Measurements from ENCODE around the gene IL22.

DNA sequence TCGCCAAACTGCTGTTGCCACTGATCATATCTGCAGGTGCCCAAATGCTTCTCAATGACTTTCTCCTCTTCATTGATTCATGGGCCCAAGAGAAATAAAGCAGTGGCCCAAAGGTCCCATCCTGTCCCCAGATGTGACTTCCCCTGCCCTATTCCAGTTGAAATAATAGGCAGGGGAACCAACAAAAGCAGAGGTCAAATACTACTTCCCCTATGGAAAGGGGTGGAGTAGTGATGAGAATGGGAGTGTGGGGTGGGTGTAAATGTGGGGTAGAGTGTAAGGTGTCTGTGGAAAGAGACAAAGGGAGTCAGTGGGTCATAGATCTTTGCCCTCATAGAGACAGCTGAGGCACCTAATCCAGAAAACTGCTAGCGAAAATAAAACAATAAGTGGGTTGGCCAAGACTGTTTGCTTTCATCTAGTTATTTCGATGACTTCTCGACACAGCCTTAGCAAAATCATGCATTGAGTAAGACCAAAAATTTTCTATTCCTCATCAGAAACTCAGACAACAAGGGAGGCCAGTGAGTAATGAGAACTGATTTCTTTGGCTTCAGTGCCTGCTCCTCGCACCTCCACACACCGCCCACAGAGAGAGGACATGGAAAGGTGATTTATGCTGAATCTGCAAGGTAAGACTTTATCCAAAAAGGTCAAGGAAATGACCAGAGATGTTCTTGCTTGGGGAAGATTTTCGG, 10.9 kb upstream of the IL22 start:
- TF ChIP-seq GATA3 (IDR thresholded peaks at IDR 0.05; ENCODE audit: low read depth, low read length) (no peak), GATA2 (IDR thresholded peaks at IDR 0.05; ENCODE audit: low read depth, low read length) (no peak)

Measured in SH-SY5Y (cell line).